ENCODE results near the gene SETBP1. TPM values are rescaled to one million over a fixed set of nuclear protein-coding genes. Genes with fewer than 3 reads are reported as not detected.

SETBP1 gene
- 4.7 TPM for polyA plus RNA-seq (2013, experiment 1 of 2)
- polyA plus RNA-seq (2013, experiment 2 of 2), result 4.8 TPM

DNA sequence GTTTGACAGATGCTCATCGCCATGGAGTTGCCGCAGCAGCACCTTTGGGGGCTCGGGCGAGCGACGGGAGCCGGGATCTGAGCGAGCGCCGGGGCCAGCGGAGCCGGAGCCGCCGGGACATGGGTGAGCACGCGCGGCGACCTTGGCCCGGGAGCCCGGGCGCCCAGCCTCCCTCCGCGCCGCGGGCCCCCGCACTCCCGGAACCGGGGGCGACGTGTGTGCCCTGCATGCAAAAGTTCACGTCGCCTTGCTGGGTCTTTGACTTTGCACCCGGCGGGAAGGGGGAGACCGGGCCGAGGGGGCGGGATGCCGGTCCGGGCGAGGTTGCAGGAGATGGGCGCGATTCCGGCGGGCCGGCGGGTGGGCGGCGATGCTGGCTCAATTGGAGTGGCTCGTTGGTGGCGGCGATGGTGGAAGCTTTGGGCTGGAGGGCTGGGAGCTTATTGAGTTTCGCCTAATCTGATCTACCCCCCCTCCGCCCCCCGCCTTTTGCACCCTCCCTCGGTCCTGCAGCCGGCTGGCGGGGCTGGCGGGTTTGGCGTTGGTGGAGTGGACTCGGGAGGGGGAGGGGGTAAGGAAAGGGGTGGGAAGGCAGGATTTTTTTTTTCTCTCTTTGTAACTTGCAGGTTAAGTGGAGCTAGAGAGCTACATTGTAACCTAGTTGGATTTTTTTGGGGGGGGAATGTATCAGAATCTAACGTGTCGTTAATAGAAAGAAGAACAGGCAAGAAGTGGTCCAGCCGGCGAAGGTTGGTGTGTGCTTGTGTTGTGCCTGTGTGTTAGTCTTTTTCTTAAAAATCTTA is at the start of gene SETBP1:
SETBP1 (plus strand) TSS at position 616 of the 803 bp plus-strand sequence. CDS start 20,459 bp downstream, outside the sequence.
- H3K79me1 ChIP-seq (ENCODE audit: low read depth, low read length), result no peaks in the 10 kb centered on the region
- H2BK5ac ChIP-seq (ENCODE audit: low read length), result peak within 1 kb of the TSS; percentile 82
- peak within 1 kb of the TSS; percentile 89 for H3K9ac ChIP-seq (ENCODE audit: low read depth, low read length, poor library complexity)
- no peaks in the 10 kb centered on the region for H3K9me3 ChIP-seq (replicated peaks in 1 of 2; ENCODE audit: control insufficient read depth in 2 of 2, insufficient read depth in 1 of 2, low read depth in 1 of 2, low read length in 2 of 2)
- H3K4me1 ChIP-seq (ENCODE audit: control insufficient read depth in 2 of 2, insufficient read depth in 1 of 2, low read depth in 1 of 2, low read length in 2 of 2), result peaks cover 16 to 19% of the 10 kb centered on the region in 2 donors
- no peak within 1 kb of the TSS for H4K8ac ChIP-seq (ENCODE audit: low read depth, low read length)
- peak; percentile 56 for DNase-seq (ENCODE audit: low spot score)
- no peak within 1 kb of the TSS for H2BK12ac ChIP-seq (ENCODE audit: low read length)
- H2AK5ac ChIP-seq (ENCODE audit: low read depth, low read length), result peak within 1 kb of the TSS; percentile 58
- no peak within 1 kb of the TSS for H3K4ac ChIP-seq (ENCODE audit: low read length)
- no CpG with 5 or more reads among the region's 64 CpGs for WGBS, 2 donors (ENCODE audit: extremely low coverage in 2 of 2, insufficient read length in 2 of 2, insufficient replicate concordance in 1 of 2)
- no peak within 1 kb of the TSS for H4K91ac ChIP-seq (ENCODE audit: low read depth, low read length, poor library complexity)
- no peaks in the 10 kb centered on the region for H3K36me3 ChIP-seq (replicated peaks in 1 of 2; ENCODE audit: control insufficient read depth in 2 of 2, insufficient read depth in 2 of 2, low read length in 2 of 2)
- peak within 1 kb of the TSS; percentile 40 for H2BK120ac ChIP-seq (ENCODE audit: low read depth, low read length)
- H2BK15ac ChIP-seq (ENCODE audit: low read length), result peak within 1 kb of the TSS; percentile 43
- peak within 1 kb of the TSS; percentile 80 to 89 for H3K4me3 ChIP-seq (ENCODE audit: low read length in 2 of 2)
- H3K27me3 ChIP-seq (ENCODE audit: control insufficient read depth in 3 of 3, insufficient read depth in 3 of 3, low read depth in 1 of 3, low read length in 3 of 3), result no peaks in the 10 kb centered on the region
- H3K23ac ChIP-seq (ENCODE audit: low read depth, low read length, poor library complexity), result peak within 1 kb of the TSS; percentile 48
- peak within 1 kb of the TSS; percentile 96 for H3K18ac ChIP-seq (ENCODE audit: low read length)
- peak within 1 kb of the TSS; percentile 95 for H3K14ac ChIP-seq (ENCODE audit: low read length)
- H3K4me2 ChIP-seq (ENCODE audit: insufficient read depth, low read length, poor library complexity, severe bottlenecking), result peak within 1 kb of the TSS; percentile 81
- peak within 1 kb of the TSS; percentile 61 for H3K27ac ChIP-seq (replicated peaks; ENCODE audit: low read length)
- peak within 1 kb of the TSS; percentile 88 for H2AFZ ChIP-seq (ENCODE audit: low read length)

- no peak overlapping the region for H2BK15ac ChIP-seq (ENCODE audit: low read length)
- WGBS, 2 donors (ENCODE audit: extremely low coverage in 2 of 2, insufficient read length in 2 of 2, insufficient replicate concordance in 1 of 2), result no CpG with 5 or more reads among the region's 3 CpGs
- H3K14ac ChIP-seq (ENCODE audit: low read length), result no peak overlapping the region
- no peak overlapping the region for H3K4me2 ChIP-seq (ENCODE audit: insufficient read depth, low read length, poor library complexity, severe bottlenecking)
- no peaks in the 10 kb centered on the region for H3K36me3 ChIP-seq (replicated peaks in 1 of 2; ENCODE audit: control insufficient read depth in 2 of 2, insufficient read depth in 2 of 2, low read length in 2 of 2)
- H3K79me1 ChIP-seq (ENCODE audit: low read depth, low read length), result no peaks in the 10 kb centered on the region
- H2BK120ac ChIP-seq (ENCODE audit: low read depth, low read length), result no peak overlapping the region
- H3K4me1 ChIP-seq (ENCODE audit: control insufficient read depth in 2 of 2, insufficient read depth in 1 of 2, low read depth in 1 of 2, low read length in 2 of 2), result peaks cover 2 to 3% of the 10 kb centered on the region in 2 donors
- no peaks in the 10 kb centered on the region for H3K9me3 ChIP-seq (replicated peaks in 1 of 2; ENCODE audit: control insufficient read depth in 2 of 2, insufficient read depth in 1 of 2, low read depth in 1 of 2, low read length in 2 of 2)
- no peak overlapping the region for H2AK5ac ChIP-seq (ENCODE audit: low read depth, low read length)
- no peak overlapping the region for H2AFZ ChIP-seq (ENCODE audit: low read length)
- H2BK5ac ChIP-seq (ENCODE audit: low read length), result no peak overlapping the region
- no peak overlapping the region for H2BK12ac ChIP-seq (ENCODE audit: low read length)
- no peaks in the 10 kb centered on the region for H3K27me3 ChIP-seq (ENCODE audit: control insufficient read depth in 3 of 3, insufficient read depth in 3 of 3, low read depth in 1 of 3, low read length in 3 of 3)
- no peak overlapping the region for H3K18ac ChIP-seq (ENCODE audit: low read length)
- H4K8ac ChIP-seq (ENCODE audit: low read depth, low read length), result no peak overlapping the region
- H4K91ac ChIP-seq (ENCODE audit: low read depth, low read length, poor library complexity), result no peak overlapping the region
- no peak overlapping the region for H3K9ac ChIP-seq (ENCODE audit: low read depth, low read length, poor library complexity)
- H3K23ac ChIP-seq (ENCODE audit: low read depth, low read length, poor library complexity), result no peak overlapping the region
- H3K4me3 ChIP-seq (ENCODE audit: low read length in 2 of 2), result no peak overlapping the region
- H3K4ac ChIP-seq (ENCODE audit: low read length), result no peak overlapping the region
- DNase-seq (ENCODE audit: low spot score), result no peak
- H3K27ac ChIP-seq (replicated peaks; ENCODE audit: low read length), result no peak overlapping the region
Measured at GRCh38 chr18:44632469-44633145, 48.1 kb upstream of the SETBP1 start.

- Histone ChIP-seq H3K14ac (ENCODE audit: low read length) (no peak overlapping the region), H3K4me2 (ENCODE audit: insufficient read depth, low read length, poor library complexity, severe bottlenecking) (no peak overlapping the region), H3K4ac (ENCODE audit: low read length) (no peak overlapping the region), H3K9ac (ENCODE audit: low read depth, low read length, poor library complexity) (no peak overlapping the region), H3K27me3 (ENCODE audit: control insufficient read depth in 3 of 3, insufficient read depth in 3 of 3, low read depth in 1 of 3, low read length in 3 of 3) (peaks cover 0 to 4% (median 0%) of the 10 kb centered on the region in 3 experiments), H4K91ac (ENCODE audit: low read depth, low read length, poor library complexity) (no peak overlapping the region), H3K4me1 (ENCODE audit: control insufficient read depth in 2 of 2, insufficient read depth in 1 of 2, low read depth in 1 of 2, low read length in 2 of 2) (peaks cover 2 to 6% of the 10 kb centered on the region in 2 donors), H3K79me1 (ENCODE audit: low read depth, low read length) (no peaks in the 10 kb centered on the region), H2AK5ac (ENCODE audit: low read depth, low read length) (no peak overlapping the region), H2BK12ac (ENCODE audit: low read length) (no peak overlapping the region), H2BK5ac (ENCODE audit: low read length) (no peak overlapping the region), H2AFZ (ENCODE audit: low read length) (no peak overlapping the region), H3K36me3 (replicated peaks in 1 of 2; ENCODE audit: control insufficient read depth in 2 of 2, insufficient read depth in 2 of 2, low read length in 2 of 2) (no peaks in the 10 kb centered on the region), H3K9me3 (replicated peaks in 1 of 2; ENCODE audit: control insufficient read depth in 2 of 2, insufficient read depth in 1 of 2, low read depth in 1 of 2, low read length in 2 of 2) (no peaks in the 10 kb centered on the region), H3K4me3 (ENCODE audit: low read length in 2 of 2) (no peak overlapping the region), H2BK120ac (ENCODE audit: low read depth, low read length) (no peak overlapping the region), H4K8ac (ENCODE audit: low read depth, low read length) (no peak overlapping the region), H3K27ac (replicated peaks; ENCODE audit: low read length) (no peak overlapping the region), H3K18ac (ENCODE audit: low read length) (no peak overlapping the region), H2BK15ac (ENCODE audit: low read length) (no peak overlapping the region), H3K23ac (ENCODE audit: low read depth, low read length, poor library complexity) (no peak overlapping the region)
- no peak for DNase-seq (ENCODE audit: low spot score)
- no CpG with 5 or more reads among the region's 3 CpGs for WGBS, 2 donors (ENCODE audit: extremely low coverage in 2 of 2, insufficient read length in 2 of 2, insufficient replicate concordance in 1 of 2)
Measured at GRCh38 chr18:44635546-44635945, 45.1 kb upstream of the SETBP1 start.

DNA sequence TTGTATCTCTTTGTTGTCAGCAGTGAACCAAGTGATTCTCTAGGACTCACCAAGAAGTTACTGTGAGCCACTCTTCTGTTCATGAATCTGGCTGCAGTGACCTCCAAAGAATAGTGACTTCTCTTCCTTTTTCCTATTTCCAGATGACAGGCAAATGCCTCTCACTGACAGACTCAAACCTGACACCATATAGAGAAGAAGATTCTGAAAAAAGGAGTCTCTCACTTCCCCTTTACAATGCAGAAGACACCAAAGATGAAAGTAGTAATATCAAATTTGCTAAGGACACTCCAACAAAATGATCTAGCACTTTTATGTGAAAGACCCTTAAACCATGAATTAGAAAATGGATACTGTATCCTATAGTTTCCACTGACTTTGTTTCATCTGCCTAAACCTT is 44.4 kb upstream of the SETBP1 start:
- Histone ChIP-seq H2BK120ac (ENCODE audit: low read depth, low read length) (no peak overlapping the region), H4K8ac (ENCODE audit: low read depth, low read length) (no peak overlapping the region), H3K4me2 (ENCODE audit: insufficient read depth, low read length, poor library complexity, severe bottlenecking) (no peak overlapping the region), H3K27ac (replicated peaks; ENCODE audit: low read length) (no peak overlapping the region), H2AK5ac (ENCODE audit: low read depth, low read length) (no peak overlapping the region), H3K23ac (ENCODE audit: low read depth, low read length, poor library complexity) (no peak overlapping the region), H3K36me3 (replicated peaks in 1 of 2; ENCODE audit: control insufficient read depth in 2 of 2, insufficient read depth in 2 of 2, low read length in 2 of 2) (no peaks in the 10 kb centered on the region), H3K14ac (ENCODE audit: low read length) (no peak overlapping the region), H2BK5ac (ENCODE audit: low read length) (no peak overlapping the region), H3K4me1 (ENCODE audit: control insufficient read depth in 2 of 2, insufficient read depth in 1 of 2, low read depth in 1 of 2, low read length in 2 of 2) (peaks cover 2 to 6% of the 10 kb centered on the region in 2 donors), H3K18ac (ENCODE audit: low read length) (no peak overlapping the region), H3K79me1 (ENCODE audit: low read depth, low read length) (no peaks in the 10 kb centered on the region), H2BK15ac (ENCODE audit: low read length) (no peak overlapping the region), H3K4ac (ENCODE audit: low read length) (no peak overlapping the region), H3K9ac (ENCODE audit: low read depth, low read length, poor library complexity) (no peak overlapping the region), H3K27me3 (ENCODE audit: control insufficient read depth in 3 of 3, insufficient read depth in 3 of 3, low read depth in 1 of 3, low read length in 3 of 3) (peaks cover 0 to 4% (median 0%) of the 10 kb centered on the region in 3 experiments), H4K91ac (ENCODE audit: low read depth, low read length, poor library complexity) (no peak overlapping the region), H2BK12ac (ENCODE audit: low read length) (no peak overlapping the region), H3K9me3 (replicated peaks in 1 of 2; ENCODE audit: control insufficient read depth in 2 of 2, insufficient read depth in 1 of 2, low read depth in 1 of 2, low read length in 2 of 2) (no peaks in the 10 kb centered on the region), H3K4me3 (ENCODE audit: low read length in 2 of 2) (no peak overlapping the region), H2AFZ (ENCODE audit: low read length) (no peak overlapping the region)
- DNase-seq (ENCODE audit: low spot score), result no peak

All from neuronal stem cell (in vitro differentiated cells).